ENCODE measurements around the gene RNF224.
"Not testable (repeated sequence)": the region's sequence is repeated elsewhere in the genome, so short reads cannot be mapped to it uniquely, and the experiment has no call there.

Gene RNF224

GRCh38 chr9:137254624-137255447 is 27.5 kb downstream of the RNF224 start, which contains the start of gene NELFB:
TSS of gene NELFB (plus strand) at chr9:137255327.
- peak; percentile 85 for DNase-seq

DNA sequence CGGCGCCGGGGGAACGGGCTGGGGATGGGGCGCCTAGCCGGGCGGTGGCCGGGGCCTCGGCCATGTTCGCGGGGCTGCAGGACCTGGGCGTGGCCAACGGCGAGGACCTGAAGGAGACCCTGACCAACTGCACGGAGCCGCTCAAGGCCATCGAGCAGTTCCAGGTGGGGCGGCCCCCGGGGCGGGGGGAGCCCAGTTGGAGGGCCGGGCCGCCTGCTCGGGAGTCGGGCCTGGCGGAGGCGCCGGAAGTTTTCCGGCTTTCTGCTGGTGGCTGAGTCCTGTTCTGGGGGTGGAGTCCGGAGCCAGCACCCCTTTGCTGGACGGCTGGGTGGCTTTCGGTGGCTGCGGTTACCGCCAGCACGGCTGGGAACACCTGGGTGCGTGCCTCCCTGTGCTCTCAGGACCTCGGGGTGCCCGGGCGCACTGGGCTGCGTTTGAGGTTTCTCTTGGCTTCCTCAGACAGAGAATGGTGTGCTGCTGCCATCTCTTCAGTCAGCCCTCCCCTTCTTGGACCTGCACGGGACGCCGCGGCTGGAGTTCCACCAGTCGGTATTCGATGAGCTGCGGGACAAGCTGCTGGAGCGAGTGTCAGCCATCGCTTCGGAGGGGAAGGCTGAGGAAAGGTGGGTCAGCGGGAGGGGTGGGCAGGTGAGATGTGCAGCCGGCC is 28.3 kb downstream of the RNF224 start:
- DNase-seq = peak; percentile 74

DNA sequence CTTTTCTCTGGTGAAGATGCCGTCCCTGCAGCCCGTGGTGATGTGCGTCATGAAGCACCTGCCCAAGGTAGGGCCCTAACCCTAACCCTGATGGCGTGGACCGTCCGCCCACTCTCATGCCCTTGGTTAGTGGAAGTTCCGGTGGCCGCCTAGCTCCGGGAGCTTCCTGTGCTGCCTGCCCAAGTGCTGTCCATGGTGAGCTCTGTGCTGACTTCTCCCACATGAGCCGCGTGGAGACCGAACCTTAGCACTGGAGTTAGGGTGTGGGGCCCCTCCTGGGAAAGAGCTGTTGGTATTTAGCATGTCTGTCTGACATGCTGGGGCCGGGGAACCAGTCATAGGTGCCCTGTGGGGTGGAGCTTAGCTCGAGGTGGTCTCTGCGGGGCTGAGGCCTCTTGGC is 29.1 kb downstream of the RNF224 start:
- DNase-seq = no peak

DNA sequence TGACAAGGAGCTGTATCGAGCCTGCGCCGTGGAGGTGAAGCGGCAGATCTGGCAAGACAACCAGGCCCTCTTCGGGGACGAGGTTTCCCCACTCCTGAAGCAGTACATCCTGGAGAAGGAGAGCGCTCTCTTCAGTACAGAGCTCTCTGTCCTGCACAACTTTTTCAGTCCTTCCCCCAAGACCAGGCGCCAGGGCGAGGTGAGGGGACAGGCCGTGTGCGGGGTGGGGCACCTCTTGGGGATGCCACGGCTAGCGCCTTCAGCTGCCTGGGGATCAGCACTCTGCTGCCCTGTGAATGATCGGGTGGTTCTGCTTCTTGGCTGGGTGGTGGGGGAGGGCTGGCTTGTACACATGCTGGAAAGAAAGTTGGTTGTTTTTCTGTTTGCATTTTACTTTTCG is 29.6 kb downstream of the RNF224 start:
- DNase-seq = no peak

DNA sequence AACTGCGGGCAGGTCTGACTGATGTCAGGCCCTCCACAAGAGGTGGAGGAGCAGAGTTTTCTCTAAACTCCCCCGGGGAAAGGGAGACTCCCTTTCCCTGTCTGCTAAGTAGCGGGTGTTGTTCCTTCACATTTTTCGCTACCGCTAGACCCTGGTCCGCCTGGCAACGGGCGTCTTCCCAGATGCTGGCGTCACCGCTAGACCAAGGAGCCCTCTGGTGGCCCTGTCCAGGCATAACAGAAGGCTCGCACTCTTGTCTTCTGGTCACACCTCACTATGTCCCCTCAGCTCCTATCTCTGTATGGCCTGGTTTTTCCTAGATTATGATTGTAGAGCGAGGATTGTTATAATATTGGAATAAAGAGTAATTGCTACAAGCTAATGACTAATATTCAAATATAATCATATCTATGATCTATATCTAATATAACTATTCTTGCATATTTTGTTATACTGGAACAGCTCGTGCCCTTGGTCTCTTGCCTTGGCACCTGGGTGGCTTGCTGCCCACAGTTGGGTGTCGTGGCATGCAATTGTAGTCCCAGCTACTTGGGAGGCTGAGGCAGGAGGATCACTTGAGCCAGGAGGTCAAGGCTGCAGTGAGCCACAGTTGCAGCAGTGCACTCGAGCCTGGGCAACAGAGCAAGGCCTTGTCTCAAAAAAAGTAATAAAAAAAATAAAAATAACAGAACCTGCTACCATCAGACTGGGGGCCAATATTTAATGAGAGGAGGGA is 35.0 kb downstream of the RNF224 start:
- not testable (repeated sequence) for DNase-seq

DNA sequence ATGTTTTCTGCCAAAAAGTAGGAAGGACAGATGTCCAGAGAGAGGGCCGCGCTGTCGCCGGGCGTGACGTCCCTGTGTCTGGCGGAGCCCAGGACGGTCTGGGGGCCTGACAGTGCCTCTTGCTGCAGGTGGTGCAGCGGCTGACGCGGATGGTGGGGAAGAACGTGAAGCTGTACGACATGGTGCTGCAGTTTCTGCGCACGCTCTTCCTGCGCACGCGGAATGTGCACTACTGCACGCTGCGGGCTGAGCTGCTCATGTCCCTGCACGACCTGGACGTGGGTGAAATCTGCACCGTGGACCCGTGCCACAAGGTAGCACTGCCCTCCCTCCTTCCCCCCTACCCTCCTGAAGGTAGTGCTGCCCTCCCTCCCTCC is 35.6 kb downstream of the RNF224 start:
- DNase-seq = no peak

GRCh38 chr9:137263506-137263905 is 36.2 kb downstream of the RNF224 start:
- DNase-seq = no peak

DNA sequence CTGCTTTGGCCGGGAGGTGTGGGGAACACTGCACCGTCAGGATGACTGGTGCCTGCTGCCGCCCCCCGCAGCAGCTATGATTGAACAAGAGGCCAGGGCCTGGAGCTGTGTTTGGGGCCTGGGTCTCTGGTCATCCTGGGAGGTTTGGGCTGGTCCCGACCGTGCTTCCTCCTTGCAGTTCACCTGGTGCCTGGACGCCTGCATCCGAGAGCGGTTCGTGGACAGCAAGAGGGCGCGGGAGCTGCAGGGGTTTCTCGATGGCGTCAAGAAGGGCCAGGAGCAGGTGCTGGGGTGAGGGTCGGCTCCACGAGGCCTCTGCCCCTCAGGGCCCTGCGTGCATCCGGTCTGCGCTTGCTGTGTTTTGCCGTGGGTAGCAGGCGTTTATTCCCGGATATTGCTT is 36.8 kb downstream of the RNF224 start:
- DNase-seq = no peak

- DNase-seq = no peak
These were observed 38.3 kb downstream of the RNF224 start for GRCh38 chr9:137265496-137266161.

DNA sequence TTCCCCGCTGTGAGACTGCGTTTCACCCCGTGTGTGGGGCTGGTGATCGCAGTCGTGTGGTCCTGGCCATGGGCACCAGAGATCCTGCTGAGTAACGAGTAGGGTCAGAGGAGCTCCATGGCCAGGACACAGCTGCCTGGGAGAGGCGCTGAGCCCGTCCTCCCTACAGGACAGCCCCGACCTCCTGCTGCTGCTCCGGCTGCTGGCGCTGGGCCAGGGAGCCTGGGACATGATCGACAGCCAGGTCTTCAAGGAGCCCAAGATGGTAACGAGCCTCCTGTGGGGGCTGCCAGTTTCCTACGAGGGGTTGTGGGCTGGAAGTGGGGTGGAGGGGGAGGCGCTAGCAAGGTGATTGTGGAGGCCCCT is 38.8 kb downstream of the RNF224 start:
- no peak for DNase-seq

DNA sequence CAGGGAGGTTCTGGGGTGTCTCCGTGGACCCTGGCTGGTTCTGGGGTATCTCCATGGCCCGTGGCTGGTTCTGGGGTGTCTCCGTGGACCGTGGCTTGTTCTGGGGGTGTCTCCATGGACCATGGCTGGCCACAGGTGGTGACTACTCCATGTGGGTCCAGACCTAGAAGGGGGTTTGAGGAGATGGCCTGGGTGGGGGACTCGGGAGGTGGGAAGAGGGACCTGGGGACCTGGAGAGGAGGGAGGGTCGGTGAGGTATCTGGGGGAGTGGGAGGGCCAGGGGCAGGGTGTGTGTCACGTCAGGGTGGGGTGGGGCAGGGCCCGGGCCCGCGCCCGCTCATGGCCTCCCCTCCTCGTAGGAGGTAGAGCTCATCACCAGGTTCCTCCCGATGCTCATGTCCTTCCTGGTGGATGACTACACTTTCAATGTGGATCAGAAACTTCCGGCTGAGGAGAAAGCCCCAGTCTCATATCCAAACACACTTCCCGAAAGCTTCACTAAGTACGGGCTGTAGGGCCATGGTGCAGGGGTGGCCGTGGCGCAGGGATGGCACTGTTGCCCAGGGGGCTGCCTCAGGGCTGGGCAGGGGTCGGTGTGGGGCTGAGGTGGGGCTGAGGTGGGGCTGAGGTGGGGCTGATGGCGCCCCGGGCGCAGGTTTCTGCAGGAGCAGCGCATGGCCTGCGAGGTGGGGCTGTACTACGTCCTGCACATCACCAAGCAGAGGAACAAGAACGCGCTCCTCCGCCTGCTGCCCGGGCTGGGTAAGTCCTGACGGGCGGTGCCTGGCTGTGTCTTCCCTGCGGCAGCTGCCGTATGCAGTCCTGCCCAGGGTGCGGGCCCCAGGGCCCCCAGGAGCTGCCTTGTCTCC is 39.5 kb downstream of the RNF224 start:
- no peak for DNase-seq

GRCh38 chr9:137267933-137268355 is 40.6 kb downstream of the RNF224 start:
- DNase-seq = no peak

GRCh38 chr9:137268538-137269201 is 41.4 kb downstream of the RNF224 start:
- no peak for DNase-seq

GRCh38 chr9:137269231-137269772 is 42.0 kb downstream of the RNF224 start:
- no peak for DNase-seq

DNA sequence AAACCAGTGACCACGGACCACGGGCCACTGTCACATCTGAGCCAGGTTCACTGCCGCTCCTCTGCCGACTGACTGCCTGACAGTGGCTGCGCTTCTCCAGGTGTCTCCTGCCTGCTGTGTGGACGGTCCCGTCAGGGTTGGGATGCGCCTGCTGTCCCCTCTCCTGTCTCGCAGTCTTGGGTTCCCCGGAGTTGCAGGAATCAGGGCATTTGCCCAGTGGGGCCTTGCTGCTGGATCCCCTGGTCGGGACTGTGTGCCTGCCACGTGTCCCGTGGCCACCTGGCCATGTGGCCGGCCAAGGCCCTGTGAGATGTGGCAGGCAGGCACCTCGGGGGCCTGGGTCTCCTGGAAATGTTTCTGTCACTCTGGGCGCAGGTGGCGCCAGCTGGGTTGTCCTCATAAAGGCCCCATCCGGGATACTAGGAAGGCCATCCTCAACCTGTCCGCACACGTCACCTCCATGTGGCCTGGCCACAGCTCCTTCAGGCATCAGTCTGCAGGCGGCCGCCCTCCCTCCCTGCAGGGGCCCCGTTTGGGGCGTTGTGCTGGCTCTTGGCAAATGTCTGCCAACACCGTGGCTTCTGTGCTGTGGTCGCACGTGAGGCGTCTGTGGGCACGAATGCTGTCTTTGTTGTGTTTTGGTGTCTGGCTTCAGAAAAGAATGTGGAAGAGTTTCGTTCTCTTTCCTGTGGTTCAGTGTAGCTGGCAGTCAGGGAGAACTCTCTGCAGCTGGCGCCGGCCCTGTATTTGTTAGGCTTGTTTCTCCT is 43.8 kb downstream of the RNF224 start:
- DNase-seq = no peak

GRCh38 chr9:137271696-137272076 is 44.4 kb downstream of the RNF224 start:
- DNase-seq = no peak

DNA sequence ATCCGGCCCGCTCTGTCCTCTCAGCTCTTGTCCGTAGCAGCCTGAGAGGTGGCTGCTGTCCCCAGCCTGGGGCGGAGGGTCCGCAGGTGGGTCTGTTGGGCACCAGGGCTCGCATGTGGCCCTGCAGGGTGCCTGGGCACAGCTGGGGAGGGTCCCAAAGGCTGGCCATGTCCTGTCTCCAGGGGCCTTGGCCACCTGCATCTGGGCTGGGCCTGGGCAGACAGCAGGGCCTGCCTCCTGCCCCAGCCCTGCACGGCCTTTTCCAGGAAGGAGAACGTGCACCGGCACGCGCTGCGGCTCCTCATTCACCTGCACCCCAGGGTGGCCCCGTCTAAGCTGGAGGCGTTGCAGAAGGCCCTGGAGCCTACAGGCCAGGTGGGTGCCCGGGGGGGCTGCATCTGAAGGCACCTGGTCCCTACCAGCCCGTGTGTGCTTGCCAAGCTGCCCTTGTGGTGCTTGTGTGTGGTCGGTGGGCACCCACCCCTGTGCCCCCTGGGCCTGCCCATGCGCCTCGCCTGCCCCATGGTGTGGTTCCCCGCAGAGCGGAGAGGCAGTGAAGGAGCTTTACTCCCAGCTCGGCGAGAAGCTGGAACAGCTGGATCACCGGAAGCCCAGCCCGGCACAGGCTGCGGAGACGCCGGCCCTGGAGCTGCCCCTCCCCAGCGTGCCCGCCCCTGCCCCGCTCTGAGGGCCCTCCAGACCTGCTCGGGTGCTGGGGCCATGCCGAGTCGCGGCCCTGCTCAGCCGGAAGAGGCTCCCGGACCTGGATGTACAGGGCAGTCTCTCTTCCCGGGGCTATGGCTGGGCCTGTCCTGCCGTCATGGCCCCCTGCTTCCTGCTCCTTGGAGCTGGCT is 45.2 kb downstream of the RNF224 start:
- no peak for DNase-seq

- no peak for DNase-seq
These were observed 45.8 kb downstream of the RNF224 start for GRCh38 chr9:137273095-137273490.
